ENCODE results near the gene UBE2V1. TPM values are rescaled to one million over a fixed set of nuclear protein-coding genes. Genes with fewer than 3 reads are reported as not detected.

UBE2V1 gene
- total and polyA plus RNA-seq, 10 of the 15 experiments (the other 5 are each of a cell fraction or from before 2014, with no cell fraction given): 51.8 to 219 (median 141) TPM

DNA sequence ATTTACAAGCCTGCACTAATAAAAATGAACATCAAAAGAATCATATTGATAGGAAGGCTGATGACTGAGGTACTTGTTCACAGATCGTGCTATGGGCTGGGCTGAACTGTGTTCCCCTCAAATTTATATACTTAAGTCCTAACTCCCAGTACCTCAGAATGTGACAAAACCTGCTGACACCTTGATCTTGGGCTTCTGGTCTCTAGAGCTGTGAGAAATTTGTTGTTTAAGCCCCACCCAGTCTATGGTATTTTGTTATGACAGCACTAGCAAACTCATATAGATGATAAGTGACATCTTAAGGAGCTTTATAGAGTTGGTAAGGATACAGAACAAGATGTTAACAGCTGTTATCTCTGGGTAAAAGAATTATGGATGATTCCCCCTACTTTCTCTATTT, 13.8 kb downstream of the UBE2V1 start:
- H3K4me3 ChIP-seq: no peak overlapping the region
- H3K4me1 ChIP-seq (ENCODE audit: control insufficient read depth, insufficient read depth, low read length): peaks cover 3% of the 10 kb centered on the region
- H3K36me3 ChIP-seq (ENCODE audit: control insufficient read depth in 2 of 2, insufficient read depth in 2 of 2, low read length in 1 of 2): peaks cover 10 to 39% of the 10 kb centered on the region in 2 experiments
- BruUV-seq (replicated peaks): no TSS peak
- RAD21 ChIA-PET (ENCODE audit: unreplicated experiment): no interaction called here
- POLR2A ChIA-PET: interaction anchor here (1.7 kb wide), 1 partner anchor 11 kb away, joined by 3 read pairs; no protein-coding TSS in a partner anchor
- in situ Hi-C loops (cut with MboI) (no loop called here), intact Hi-C loops (cut with micrococcal nuclease; ENCODE audit: unreplicated experiment) (no loop called here)
- no peak overlapping the region for H3K4me2 ChIP-seq (ENCODE audit: control insufficient read depth, insufficient read depth)
- no peak overlapping the region for H3K27ac ChIP-seq (ENCODE audit: control insufficient read depth, insufficient read depth)
- SMC1A ChIA-PET (ENCODE audit: uncharacterized antibody, unreplicated experiment): interaction anchor here (0.7 to 1.8 kb wide), 2 partner anchors 10 to 14 kb away, joined by 3 to 8 read pairs; partner anchors contain the start of gene UBE2V1
- TF ChIP-seq NR2F1 (conservative IDR thresholded peaks at IDR 0.05): no peak
- no peak for TF ChIP-seq POLR2AphosphoS2 (IDR thresholded peaks at IDR 0.05; ENCODE audit: low read depth, low read length)
- TF ChIP-seq, protein P1, sequence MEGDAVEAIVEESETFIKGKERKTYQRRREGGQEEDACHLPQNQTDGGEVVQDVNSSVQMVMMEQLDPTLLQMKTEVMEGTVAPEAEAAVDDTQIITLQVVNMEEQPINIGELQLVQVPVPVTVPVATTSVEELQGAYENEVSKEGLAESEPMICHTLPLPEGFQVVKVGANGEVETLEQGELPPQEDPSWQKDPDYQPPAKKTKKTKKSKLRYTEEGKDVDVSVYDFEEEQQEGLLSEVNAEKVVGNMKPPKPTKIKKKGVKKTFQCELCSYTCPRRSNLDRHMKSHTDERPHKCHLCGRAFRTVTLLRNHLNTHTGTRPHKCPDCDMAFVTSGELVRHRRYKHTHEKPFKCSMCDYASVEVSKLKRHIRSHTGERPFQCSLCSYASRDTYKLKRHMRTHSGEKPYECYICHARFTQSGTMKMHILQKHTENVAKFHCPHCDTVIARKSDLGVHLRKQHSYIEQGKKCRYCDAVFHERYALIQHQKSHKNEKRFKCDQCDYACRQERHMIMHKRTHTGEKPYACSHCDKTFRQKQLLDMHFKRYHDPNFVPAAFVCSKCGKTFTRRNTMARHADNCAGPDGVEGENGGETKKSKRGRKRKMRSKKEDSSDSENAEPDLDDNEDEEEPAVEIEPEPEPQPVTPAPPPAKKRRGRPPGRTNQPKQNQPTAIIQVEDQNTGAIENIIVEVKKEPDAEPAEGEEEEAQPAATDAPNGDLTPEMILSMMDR (IDR thresholded peaks at IDR 0.05 in 2 of 3, conservative IDR thresholded peaks at IDR 0.05 in 1 of 3; ENCODE audit: control insufficient read depth in 2 of 3, extremely low read depth in 1 of 3, insufficient read depth in 1 of 3, low read depth in 3 of 3, low read length in 3 of 3): no peak
- TF ChIP-seq NRF1 (conservative IDR thresholded peaks at IDR 0.05; ENCODE audit: low read depth, low read length): no peak
- TF ChIP-seq, protein P2, sequence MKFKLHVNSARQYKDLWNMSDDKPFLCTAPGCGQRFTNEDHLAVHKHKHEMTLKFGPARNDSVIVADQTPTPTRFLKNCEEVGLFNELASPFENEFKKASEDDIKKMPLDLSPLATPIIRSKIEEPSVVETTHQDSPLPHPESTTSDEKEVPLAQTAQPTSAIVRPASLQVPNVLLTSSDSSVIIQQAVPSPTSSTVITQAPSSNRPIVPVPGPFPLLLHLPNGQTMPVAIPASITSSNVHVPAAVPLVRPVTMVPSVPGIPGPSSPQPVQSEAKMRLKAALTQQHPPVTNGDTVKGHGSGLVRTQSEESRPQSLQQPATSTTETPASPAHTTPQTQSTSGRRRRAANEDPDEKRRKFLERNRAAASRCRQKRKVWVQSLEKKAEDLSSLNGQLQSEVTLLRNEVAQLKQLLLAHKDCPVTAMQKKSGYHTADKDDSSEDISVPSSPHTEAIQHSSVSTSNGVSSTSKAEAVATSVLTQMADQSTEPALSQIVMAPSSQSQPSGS (IDR thresholded peaks at IDR 0.05; ENCODE audit: low read length): no peak
- TF ChIP-seq RAD21 (IDR thresholded peaks at IDR 0.05; ENCODE audit: insufficient read depth, low read depth, low read length): no peak
- TF ChIP-seq RUNX3 (IDR thresholded peaks at IDR 0.05; ENCODE audit: low read length): no peak
- TF ChIP-seq GABPA (IDR thresholded peaks at IDR 0.05; ENCODE audit: low read depth): no peak
- TF ChIP-seq IKZF1 (conservative IDR thresholded peaks at IDR 0.05): no peak
- TF ChIP-seq, protein P3, sequence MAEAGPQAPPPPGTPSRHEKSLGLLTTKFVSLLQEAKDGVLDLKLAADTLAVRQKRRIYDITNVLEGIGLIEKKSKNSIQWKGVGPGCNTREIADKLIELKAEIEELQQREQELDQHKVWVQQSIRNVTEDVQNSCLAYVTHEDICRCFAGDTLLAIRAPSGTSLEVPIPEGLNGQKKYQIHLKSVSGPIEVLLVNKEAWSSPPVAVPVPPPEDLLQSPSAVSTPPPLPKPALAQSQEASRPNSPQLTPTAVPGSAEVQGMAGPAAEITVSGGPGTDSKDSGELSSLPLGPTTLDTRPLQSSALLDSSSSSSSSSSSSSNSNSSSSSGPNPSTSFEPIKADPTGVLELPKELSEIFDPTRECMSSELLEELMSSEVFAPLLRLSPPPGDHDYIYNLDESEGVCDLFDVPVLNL (IDR thresholded peaks at IDR 0.05; ENCODE audit: low read depth, low read length): no peak
- no peak for TF ChIP-seq KAT2A (conservative IDR thresholded peaks at IDR 0.05; ENCODE audit: control insufficient read depth, low read depth, low read length)
- TF ChIP-seq SMAD5 (IDR thresholded peaks at IDR 0.05; ENCODE audit: low read depth): no peak
- no peak for TF ChIP-seq NFYB (IDR thresholded peaks at IDR 0.05; ENCODE audit: insufficient read depth, low read depth, low read length)
- no peak for TF ChIP-seq STAT3 (IDR thresholded peaks at IDR 0.05; ENCODE audit: low read depth, low read length)
- TF ChIP-seq ZBED1 (IDR thresholded peaks at IDR 0.05; ENCODE audit: borderline replicate concordance): no peak
- no peak for TF ChIP-seq DPF2 (IDR thresholded peaks at IDR 0.05)
- TF ChIP-seq, protein P4, sequence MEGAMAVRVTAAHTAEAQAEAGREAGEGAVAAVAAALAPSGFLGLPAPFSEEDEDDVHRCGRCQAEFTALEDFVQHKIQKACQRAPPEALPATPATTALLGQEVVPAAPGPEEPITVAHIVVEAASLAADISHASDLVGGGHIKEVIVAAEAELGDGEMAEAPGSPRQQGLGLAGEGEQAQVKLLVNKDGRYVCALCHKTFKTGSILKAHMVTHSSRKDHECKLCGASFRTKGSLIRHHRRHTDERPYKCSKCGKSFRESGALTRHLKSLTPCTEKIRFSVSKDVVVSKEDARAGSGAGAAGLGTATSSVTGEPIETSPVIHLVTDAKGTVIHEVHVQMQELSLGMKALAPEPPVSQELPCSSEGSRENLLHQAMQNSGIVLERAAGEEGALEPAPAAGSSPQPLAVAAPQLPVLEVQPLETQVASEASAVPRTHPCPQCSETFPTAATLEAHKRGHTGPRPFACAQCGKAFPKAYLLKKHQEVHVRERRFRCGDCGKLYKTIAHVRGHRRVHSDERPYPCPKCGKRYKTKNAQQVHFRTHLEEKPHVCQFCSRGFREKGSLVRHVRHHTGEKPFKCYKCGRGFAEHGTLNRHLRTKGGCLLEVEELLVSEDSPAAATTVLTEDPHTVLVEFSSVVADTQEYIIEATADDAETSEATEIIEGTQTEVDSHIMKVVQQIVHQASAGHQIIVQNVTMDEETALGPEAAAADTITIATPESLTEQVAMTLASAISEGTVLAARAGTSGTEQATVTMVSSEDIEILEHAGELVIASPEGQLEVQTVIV (IDR thresholded peaks at IDR 0.05; ENCODE audit: borderline replicate concordance, partially characterized antibody): no peak
- TF ChIP-seq WRNIP1 (IDR thresholded peaks at IDR 0.05; ENCODE audit: borderline replicate concordance, low read depth, low read length): no peak
- H3K27me3 ChIP-seq (replicated peaks in 1 of 2; ENCODE audit: control insufficient read depth in 2 of 2, insufficient read depth in 2 of 2, low read length in 1 of 2): no peaks in the 10 kb centered on the region
- H3K79me2 ChIP-seq (ENCODE audit: control insufficient read depth, insufficient read depth, low read length): peaks cover 66% of the 10 kb centered on the region
- H3K9ac ChIP-seq (ENCODE audit: control insufficient read depth, insufficient read depth, low read length): no peak overlapping the region
- no peak overlapping the region for H2AFZ ChIP-seq (ENCODE audit: control insufficient read depth, low read depth, low read length)
- WGBS (ENCODE audit: insufficient coverage, insufficient replicate concordance, low lambda C conversion rate, missing lambda C conversion rate): 58% methylated on average over 1 of the region's 1 CpG
- no peak for DNase-seq (ENCODE audit: low read depth, low spot score)
- no peak for FAIRE-seq
- H3K9me3 ChIP-seq (replicated peaks; ENCODE audit: control insufficient read depth, insufficient read depth, low read length): no peaks in the 10 kb centered on the region
- H4K20me1 ChIP-seq (ENCODE audit: control insufficient read depth, insufficient read depth): peaks cover 6% of the 10 kb centered on the region
- CTCF ChIA-PET: interaction anchor here (1.1 to 8.1 kb wide), 3 partner anchors 12 to 70 kb away, joined by 3 to 57 read pairs (median 5); no protein-coding TSS in a partner anchor
- no peak for ATAC-seq

Measured in GM12878 (cell line).